Measurements from ENCODE around the gene MAB21L2. TPM values are rescaled to one million over a fixed set of nuclear protein-coding genes. Genes with fewer than 3 reads are reported as not detected.

MAB21L2 gene
- total RNA-seq: 0.32 TPM in 1 of 2 replicates, not detected in the other

DNA sequence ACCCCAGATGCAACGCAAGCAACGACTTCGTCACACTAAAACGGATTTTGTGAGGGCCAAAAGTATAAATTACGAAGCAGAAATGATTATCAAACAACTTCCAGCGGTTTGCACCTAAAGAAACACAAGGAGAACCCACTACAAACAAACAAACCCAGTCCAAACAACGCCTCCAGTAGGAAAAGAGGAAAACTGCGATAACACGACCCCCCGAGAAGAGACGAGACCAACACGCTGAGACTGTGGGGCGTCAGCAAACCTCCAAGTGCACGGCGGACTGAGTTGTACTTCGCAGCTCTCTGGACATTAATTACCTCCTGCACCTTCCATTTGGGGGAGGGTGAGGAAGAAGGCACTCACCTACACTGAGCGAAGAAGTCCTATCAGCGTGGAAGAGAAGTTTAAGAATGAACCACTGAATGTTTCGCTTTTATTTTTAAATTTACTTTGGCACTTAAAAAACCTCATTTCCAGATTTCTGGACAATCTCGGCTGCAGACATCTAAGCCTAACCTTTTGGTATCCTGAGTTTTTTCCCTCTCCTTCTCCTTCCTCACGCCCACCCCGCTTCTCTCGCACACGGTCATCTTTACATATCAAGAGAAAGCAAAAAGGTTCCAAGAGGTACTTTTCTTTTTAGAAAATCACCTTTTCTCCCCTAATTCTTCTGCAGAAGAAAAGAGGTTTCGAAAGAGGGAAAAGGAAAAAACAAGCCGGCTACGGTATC is at the start of gene MAB21L2:
Gene MAB21L2, plus strand, starts transcription at position 6 of the 727 bp plus-strand sequence. CDS start 879 bp downstream, outside the sequence.

Data from bronchial smooth muscle cell (primary cell).